Measurements from ENCODE around the gene AFF4. TPM values are rescaled to one million over a fixed set of nuclear protein-coding genes. Genes with fewer than 3 reads are reported as not detected.

Gene AFF4
- total and polyA plus RNA-seq, 12 donors: 7.0 to 63.8 (median 52.5) TPM

DNA sequence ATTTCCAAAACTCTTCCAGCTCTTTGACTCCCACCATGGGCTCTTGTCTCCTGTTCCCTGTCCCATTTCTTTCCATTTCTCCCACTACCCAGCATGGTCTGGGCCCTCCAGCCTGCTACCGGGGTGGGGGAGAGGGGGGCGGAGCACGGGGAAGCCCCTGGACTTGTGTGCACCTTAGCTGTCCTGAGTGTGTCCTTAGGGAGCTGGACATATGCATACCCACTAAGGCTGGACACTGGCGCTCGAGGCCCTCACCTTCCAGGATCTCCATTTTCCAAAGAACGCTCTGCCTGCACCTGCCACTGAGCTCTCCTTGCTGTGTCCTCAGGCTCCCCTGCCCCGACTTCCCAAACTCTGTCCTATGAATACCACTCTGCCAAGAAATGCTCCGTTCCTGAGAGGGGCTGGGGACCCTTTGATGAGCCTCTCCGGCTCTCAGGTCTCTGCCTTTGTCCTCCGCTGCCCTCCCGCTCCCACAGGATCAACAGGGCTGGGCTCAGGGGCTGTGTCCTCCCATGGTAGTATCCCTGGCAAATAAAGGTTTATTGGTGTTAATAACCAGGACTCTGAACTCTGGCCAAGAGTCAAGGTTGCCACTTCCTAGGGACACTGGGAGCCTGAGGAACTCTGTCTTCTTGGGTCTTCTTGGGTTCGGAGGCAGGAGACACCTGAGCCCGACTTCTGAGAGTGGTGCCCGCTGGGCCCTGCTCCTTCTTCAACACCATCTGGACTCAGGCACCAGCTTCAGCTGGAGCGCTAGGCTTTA, 132.2 kb downstream of the AFF4 start:
- Histone ChIP-seq H3K36me3 (no peaks in the 10 kb centered on the region), H3K4me3 (peak overlapping the region in 9 of 10 donors; percentile 46 to 89 (median 77)), H3K27ac (peak overlapping the region in 9 of 10 donors; percentile 75 to 92 (median 86)), H3K4me1 (peaks cover 6 to 31% (median 15%) of the 10 kb centered on the region in 9 donors), H3K9me3 (no peaks in the 10 kb centered on the region), H3K27me3 (peaks cover 0 to 49% (median 0%) of the 10 kb centered on the region in 7 donors)
- ATAC-seq (no peak), DNase-seq (no peak)
- WGBS, 2 donors: 83 to 93% methylated on average over 15 of the region's 15 CpGs
- intact Hi-C loops (cut with DNase I): loop anchor here in 9 of 10 donors (2.0 to 10.0 kb wide), 5 partner anchors 36 to 214 kb away; partner anchors contain the start of genes GDF9 (in 8 of the 9) and UQCRQ (in 8 of the 9)
- TF ChIP-seq, protein P1, sequence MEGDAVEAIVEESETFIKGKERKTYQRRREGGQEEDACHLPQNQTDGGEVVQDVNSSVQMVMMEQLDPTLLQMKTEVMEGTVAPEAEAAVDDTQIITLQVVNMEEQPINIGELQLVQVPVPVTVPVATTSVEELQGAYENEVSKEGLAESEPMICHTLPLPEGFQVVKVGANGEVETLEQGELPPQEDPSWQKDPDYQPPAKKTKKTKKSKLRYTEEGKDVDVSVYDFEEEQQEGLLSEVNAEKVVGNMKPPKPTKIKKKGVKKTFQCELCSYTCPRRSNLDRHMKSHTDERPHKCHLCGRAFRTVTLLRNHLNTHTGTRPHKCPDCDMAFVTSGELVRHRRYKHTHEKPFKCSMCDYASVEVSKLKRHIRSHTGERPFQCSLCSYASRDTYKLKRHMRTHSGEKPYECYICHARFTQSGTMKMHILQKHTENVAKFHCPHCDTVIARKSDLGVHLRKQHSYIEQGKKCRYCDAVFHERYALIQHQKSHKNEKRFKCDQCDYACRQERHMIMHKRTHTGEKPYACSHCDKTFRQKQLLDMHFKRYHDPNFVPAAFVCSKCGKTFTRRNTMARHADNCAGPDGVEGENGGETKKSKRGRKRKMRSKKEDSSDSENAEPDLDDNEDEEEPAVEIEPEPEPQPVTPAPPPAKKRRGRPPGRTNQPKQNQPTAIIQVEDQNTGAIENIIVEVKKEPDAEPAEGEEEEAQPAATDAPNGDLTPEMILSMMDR (IDR thresholded peaks at IDR 0.05): no peak

DNA sequence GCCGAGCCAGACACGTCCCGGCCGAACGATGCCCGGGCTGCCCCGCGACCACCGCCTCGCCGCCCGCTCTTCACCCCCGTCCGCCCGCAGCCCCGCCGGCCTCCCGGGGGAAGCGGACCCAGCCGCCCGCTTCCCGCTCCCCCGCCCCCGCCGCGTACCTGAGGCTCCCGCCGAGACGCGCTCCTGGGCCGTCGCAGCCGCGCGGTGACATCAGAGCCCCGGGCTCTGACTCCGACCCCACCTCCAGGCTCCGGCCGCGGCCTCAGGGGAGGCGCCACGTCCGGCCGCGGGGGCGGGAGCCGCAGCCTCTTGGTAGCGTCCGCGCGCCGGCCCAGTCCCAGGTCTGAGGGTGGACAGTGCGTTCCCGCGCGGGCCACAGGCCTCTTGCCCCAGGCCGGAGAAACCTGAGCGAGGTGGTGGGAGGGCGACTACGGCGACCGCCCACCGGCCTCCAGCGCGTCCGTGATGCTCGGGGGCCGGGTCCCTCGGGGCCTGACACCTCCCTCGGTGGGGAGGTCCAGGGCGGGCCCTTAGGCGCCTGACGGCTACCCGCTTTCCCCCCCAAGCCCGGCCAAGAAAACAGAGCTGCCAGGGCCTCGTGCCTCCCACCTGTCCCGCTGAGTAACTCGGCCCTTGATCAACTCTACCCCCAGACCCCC, 132.9 kb downstream of the AFF4 start, which contains the start of gene SHROOM1:
SHROOM1 (minus strand) TSS at position 212 of the 659 bp plus-strand sequence. CDS start 4,507 bp downstream, outside the sequence.
- ATAC-seq: peak; percentile 77 to 89 (median 84)
- H3K4me1 ChIP-seq: peaks cover 6 to 33% (median 19%) of the 10 kb centered on the region in 9 donors
- peak within 1 kb of the TSS; percentile 46 to 89 (median 77) for H3K4me3 ChIP-seq
- 5 to 6% methylated on average over 73 to 78 of the region's 78 CpGs for WGBS, 2 donors
- DNase-seq: peak; percentile 66 to 71
- H3K9me3 ChIP-seq: no peaks in the 10 kb centered on the region
- TF ChIP-seq, protein P1 (IDR thresholded peaks at IDR 0.05): no peak
- intact Hi-C loops (cut with DNase I): loop anchor here in 9 of 10 donors (1.0 to 10.0 kb wide), 6 partner anchors 36 to 214 kb away; partner anchors contain the start of genes GDF9 (in 8 of the 9) and UQCRQ (in 8 of the 9)
- H3K27me3 ChIP-seq: peaks cover 0 to 57% (median 0%) of the 10 kb centered on the region in 7 donors
- no peaks in the 10 kb centered on the region for H3K36me3 ChIP-seq
- H3K27ac ChIP-seq: peak within 1 kb of the TSS; percentile 55 to 92 (median 86)

DNA sequence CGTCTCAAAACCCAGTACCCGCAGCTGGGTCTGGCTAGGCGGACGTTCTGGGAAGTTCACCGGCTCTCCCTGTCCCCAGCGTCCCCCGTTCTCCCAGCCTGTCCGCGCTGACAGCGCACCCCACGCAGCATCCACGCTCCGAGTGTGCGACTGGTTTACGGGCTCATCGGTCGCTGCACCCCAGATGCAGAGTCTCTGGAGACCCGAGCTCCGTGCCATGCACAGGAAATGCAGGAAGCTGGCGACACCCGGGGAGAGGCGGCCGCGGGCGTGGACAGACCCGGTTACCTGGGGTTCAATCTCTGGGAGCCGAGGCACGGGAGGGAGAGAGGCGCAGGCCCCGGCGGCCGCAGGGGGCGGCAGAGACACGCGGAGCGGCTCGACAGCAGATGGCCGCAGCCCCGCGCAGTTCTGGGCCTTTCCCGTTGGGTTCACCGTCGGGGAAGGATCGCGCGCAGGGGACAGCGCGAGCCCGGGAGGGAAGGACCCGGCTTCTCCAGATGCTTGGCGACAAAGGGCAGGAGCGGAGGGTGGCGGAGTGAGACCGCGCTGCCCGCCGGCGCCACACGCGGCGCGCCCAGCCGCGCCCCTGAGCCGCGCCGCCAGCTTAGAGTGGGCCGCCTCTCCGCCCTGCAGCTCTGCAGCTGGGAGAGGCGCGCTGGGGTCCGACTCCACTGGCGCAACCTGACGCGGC, 133.5 kb downstream of the AFF4 start:
- peaks cover 6 to 33% (median 19%) of the 10 kb centered on the region in 9 donors for H3K4me1 ChIP-seq
- 3 to 5% methylated on average over 66 to 75 of the region's 75 CpGs for WGBS, 2 donors
- intact Hi-C loops (cut with DNase I): loop anchor here (1.0 to 10.0 kb wide), 9 partner anchors 37 to 455 kb away; partner anchors contain the start of genes GDF9 (in 8 of the 10) and UQCRQ (in 8 of the 10)
- ATAC-seq (peak; percentile 88 to 94 (median 90)), DNase-seq (peak; percentile 78 to 80)
- H3K36me3 ChIP-seq: peaks cover 0 to 5% (median 0%) of the 10 kb centered on the region in 9 donors
- H3K27ac ChIP-seq: peak overlapping the region; percentile 55 to 92 (median 86)
- H3K27me3 ChIP-seq: peaks cover 0 to 62% (median 0%) of the 10 kb centered on the region in 7 donors
- TF ChIP-seq, protein P1 (IDR thresholded peaks at IDR 0.05): peak in 8 of 9 donors; percentile 88 to 98 (median 93)
- H3K4me3 ChIP-seq: peak overlapping the region; percentile 46 to 89 (median 77)
- no peaks in the 10 kb centered on the region for H3K9me3 ChIP-seq
